Umbilical cord (tissue), 2 donors: Measurements from ENCODE around the gene STEAP1. TPM values are rescaled to one million over a fixed set of nuclear protein-coding genes. Genes with fewer than 3 reads are reported as not detected.
"Not testable (repeated sequence)": the region's sequence is repeated elsewhere in the genome, so short reads cannot be mapped to it uniquely, and the experiment has no call there.

ENCODE experiments used
- DNase-seq: peaks from one replicate; pipeline ENCODE4 v3.0.0-alpha.2; 2015; ENCODE audit warnings: low spot score
- total RNA-seq: library from RNA; depleted of rRNA; stranded (reverse); fragments of >200 nt; gene quantifications from one replicate; pipeline ENCODE4 v1.2.3, GENCODE V29; 2014; ENCODE audit warnings: low replicate concordance; ENCODE audit not compliant: insufficient read depth

The STEAP1 gene
- total RNA-seq, 1 donor from 2014 or later = 3.9 TPM

DNA sequence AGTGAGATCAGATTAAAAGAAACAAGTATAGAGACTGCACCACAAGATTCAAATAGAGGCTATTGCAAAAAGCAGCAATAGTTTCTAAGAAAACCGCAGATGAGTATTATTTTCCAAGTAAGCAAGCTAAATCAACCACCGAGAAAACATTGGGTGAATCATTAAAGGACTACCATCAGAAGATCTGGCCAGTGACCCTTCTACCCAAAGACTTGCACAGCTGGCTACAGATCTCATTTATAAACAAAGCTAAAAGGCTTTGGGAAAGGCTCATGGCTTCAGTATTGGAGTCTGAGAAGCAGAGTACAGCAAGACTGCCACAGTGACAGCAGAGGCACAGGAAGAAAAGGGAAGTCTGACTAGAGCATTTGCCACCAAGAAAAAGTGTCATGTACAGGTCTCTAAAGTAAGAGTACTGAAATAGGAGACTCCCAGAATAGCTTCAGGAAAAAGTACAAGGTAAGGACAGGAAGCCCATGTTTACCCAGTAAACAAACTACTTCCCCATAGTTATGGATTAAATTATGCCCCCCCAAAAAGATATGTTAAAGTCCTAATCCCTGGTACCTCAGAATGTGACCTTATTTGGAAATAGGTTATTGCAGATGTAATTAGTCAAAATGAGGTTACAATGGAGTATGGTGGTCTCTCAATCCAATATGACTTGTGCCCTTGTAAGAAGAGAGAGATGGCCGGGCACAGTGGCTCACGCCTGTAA lies 19.0 kb downstream of the STEAP1 start:
- no peak for DNase-seq

DNA sequence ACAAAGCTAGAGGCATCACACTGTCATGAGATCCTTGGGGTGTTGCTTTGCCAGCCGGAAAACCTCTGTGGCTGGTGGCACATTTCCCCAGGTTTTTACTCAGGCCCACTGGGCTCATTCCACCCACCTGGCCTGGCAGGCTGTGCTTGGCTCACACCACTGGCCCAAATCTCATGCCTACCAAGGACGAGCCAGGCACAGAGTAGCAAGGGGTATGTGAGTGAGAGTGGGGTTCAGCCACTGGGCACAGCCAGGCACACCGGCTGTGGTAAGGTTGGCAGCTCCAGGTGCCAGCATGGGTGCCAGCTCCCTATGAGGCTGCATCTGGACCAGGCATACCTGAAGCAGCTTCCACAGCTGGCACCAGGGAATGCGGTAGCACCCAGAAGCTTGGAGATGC lies 21.4 kb downstream of the STEAP1 start:
- no peak for DNase-seq

DNA sequence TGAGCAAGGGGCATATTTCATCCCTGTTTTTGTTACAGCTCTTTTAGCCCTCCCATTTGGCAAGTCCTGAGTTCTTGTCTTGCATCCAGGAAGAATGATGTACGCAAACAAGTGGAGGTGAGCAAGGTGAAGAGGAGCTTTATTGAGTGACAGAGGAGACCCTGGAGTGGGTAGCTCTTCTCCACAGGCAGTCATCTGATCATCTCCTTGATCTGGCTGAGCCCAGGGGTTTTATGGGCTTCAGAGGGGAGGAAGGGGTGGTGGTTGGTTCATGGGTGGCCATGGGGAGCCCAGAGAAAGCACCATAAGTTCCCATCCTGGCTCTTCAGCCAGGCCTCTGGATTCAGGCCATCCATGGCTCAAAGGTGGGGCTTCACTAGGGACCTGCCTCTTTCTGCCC lies 21.9 kb downstream of the STEAP1 start:
- no peak for DNase-seq

DNA sequence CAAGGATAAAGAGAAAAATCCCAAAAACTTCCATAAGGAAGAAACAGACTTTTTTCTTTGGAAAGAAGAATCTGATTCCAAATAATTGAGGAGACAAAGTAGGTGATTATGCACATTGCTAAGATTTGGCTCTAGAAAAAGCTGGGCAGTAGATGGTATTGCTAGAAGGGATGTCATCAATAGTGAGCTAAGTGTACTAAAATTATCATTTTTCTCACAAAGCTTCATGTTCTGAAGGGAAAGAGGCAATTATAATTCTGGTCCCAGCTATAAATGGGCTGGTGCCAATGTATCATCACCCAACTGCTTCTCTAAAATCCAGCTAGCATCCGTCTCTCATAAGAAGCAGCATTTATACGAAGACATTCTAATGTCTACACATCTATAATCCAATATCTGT lies 23.9 kb downstream of the STEAP1 start:
- no peak for DNase-seq

DNA sequence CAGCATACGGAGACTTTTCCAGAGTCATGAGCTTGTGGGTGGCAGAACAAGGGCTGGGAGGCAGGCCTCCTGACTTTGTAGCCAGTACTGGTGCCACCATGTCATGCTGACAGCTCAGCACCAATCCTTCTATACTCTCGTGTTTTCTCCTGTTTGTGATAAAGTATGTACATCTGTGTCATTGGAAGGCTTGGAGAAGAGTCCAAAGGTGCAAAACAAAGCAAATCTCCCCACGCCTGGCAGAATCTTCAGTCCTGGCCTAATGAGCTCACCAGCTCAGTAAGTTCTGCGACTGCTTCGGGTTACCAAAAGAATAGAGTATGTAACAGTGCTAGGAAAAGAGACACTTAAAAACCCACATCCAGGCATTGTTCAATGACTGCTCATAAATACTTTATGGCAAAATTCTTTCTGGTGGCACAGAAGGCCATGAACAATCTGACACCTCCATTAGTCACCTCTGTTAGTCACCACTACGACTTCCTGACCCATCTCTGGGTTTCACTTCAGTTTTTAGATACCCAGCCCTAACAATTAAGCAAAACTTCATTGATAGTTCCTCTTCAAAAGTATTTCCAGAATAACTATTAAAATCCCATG lies 24.5 kb downstream of the STEAP1 start:
- no peak for DNase-seq

DNA sequence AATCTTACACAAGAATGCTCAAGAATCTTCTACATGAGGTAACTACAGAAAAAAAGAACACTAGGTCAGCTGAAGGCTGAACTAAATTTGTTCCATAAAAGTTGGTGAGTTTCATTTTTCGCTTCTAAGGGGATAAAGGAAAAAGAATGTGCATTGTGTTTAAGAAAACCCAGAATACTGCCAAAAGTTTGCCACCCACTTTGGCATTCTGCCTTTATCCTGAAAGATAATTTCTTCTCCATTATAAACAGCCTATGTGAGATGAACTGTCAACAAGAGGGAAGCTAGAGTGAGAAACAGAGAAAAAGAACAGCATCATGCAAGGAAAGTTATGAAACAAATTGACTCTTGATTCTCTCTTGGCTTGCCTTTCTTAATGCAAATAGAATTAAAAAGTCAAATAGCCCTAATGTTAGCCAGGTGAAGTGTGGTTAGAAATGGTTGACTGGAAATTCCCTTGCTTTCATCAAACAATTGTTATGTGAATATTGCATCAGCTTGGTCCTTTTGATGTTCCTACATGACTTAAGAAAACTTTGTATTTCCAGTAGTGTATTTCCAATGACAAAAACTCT lies 25.8 kb downstream of the STEAP1 start:
- no peak for DNase-seq

DNA sequence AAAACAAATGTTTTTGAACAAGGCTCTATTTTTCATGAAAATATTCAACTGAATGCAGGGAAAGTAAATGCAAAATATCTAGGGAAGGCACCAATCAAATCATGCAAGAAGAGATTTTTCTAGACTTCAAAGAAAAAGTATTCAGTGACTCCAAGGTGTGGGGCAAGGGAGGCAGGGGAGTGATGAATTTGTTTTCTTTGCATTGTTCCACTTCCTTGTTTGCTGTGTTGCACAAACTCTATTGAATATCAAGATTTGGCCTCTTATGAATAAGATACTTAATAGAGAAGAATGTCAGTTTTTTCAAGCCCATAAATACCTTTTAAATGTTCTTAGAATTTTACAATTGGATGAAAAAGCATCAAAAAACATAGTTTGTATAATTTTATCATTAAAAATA lies 26.4 kb downstream of the STEAP1 start:
- no peak for DNase-seq

DNA sequence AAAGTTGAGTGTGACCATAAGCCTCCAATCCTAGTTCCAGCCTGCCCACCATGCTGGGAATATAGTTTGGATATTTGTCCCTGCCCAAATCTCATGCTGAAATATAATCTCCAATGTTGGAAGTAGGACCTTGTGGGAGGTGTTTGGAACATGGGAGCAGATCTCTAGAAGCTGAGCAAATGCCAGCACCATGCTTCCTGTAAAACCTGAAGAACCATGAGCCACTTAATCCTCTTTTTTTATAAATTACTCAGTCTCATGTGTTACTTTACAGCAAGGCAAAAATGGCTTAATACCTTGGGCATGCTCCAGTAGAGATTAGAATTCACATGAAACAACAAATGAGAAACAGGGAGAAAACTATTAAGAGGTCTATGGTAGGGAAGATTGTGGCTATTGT lies 27.2 kb downstream of the STEAP1 start:
- DNase-seq = no peak

DNA sequence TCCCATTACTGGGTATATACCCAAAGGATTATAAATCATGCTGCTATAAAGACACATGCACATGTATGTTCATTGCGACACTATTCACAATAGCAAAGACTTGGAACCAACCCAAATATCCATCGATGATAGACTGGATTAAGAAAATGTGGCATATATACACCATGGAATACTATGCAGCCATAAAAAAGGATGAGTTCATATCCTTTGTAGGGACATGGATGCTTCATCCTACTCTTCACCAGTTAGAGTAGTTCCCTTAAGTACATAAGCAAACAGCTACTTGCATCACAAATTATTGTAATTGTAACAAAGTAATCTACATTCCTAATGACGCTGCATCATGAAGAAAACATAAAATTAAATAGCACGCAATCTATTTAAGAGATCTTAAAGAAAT lies 32.0 kb downstream of the STEAP1 start:
- DNase-seq = not testable (repeated sequence)

DNA sequence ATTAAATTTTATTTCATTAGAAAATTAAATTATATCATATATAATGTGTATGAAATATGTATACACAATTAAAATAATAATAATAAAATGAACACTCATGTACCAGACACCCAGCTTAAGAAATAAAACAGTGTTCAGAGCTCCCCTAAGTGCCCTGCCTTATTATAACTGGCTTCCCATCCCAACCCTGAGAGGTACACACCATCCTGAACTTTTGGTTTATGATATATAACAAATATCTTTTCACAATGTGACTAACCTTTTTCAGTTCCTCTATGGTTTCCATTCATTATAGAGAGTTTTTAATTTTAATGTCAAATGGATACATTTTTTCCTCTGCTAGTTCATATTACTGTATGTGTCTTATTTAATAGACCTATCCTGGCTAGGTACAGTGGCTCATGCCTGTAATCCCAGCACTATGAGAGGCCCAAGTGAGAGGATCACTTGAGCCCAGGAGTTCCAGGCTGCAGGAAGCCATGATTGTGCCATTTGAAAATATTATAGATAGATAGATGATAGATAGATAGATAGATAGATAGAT lies 33.3 kb downstream of the STEAP1 start:
- no peak for DNase-seq

DNA sequence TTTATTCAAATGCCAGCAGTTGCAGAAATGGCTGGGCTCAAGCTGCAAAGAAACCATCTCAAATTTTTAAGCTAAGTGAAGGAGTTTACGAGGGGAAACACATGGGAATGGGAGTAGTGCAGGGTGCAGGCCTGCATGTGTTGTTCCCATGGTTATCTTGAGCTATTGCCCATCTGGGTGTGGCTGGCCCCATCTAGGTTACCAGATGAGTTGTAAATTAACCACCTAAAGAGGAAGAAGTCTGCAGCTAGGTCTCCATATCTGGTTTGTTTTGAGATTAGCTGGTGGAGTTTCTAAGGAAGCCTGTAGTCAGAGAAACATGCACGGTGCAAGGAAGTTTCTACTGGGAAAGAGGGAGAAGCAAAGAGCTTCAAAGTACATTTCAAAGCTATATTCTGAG lies 34.0 kb downstream of the STEAP1 start:
- DNase-seq = no peak

DNA sequence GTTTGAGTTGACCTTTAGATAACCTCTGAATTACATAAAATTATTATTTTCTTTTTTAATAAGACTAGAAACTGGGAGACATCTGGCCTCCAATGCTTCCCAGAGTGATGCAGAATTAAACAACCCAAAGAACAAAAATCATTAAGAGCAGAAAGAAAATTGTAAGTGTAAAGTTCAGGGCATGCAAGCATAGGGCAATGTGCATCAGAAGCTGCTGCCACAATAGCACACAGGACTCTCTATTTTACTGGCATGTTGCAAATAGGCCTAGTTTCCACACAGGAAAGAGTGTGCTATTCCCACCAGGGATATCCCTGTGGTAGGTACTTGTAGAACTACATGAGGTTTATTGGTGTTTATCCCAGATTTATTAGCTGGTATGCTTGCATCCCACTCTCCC lies 36.7 kb downstream of the STEAP1 start:
- DNase-seq = no peak

DNA sequence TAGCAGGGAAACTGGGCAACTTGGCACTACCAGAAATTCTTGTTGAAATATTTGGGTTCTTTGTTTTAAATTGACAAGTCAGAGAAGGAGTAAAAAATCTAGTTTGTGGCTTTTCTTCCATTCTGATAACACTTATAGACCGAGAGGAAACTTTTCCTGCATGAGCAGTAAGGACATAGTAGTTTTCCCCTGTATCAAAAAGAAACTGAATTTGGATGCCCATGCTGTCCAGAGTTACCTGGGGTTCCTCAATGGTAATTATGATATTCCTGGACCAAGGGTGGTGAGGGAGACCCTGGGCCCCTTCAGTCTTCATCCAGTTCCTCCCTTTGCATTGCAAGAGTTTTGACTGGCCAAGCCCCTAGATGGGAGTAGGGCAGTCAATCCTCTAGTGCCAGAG lies 37.4 kb downstream of the STEAP1 start:
- no peak for DNase-seq

DNA sequence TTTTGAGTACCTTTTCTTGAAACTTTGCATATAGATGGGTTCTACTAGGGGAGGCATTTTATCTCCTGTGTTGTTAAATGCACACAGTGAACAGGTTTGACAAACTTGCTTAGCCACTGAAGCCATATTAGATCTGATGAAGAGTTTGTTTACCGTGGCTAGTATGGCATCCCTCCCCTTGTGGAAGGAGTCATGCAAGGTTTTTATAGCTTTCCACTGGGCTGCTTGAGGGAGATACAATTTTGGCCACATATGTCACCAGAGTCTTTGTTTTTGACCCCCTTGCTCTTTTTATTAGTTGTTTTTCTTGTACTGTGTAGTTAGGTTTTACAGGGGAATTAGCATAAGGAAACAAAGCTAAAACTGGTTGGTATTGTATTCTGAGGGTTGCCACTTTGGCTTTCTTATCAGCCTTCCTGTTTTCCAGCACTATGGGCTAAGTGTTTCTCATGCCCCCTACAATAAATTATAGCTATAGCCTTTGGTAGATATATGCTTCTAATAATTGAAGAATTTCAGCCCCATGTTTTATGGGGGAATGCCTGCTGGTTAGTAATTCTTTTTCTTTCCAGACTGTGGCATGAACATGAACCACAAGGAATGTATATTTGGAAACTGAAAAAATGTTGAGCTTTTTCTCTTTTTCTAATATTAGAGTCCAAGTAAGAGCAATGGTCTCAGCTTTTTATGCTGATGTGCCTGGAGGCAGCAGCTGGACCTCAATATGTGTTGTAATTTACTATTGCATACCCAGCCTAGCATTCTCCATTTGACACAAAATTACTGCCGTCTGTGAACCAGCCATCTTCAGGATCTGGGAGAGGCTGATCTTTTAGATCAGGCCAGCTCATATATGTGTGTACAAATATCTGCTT lies 38.8 kb downstream of the STEAP1 start:
- no peak for DNase-seq

DNA sequence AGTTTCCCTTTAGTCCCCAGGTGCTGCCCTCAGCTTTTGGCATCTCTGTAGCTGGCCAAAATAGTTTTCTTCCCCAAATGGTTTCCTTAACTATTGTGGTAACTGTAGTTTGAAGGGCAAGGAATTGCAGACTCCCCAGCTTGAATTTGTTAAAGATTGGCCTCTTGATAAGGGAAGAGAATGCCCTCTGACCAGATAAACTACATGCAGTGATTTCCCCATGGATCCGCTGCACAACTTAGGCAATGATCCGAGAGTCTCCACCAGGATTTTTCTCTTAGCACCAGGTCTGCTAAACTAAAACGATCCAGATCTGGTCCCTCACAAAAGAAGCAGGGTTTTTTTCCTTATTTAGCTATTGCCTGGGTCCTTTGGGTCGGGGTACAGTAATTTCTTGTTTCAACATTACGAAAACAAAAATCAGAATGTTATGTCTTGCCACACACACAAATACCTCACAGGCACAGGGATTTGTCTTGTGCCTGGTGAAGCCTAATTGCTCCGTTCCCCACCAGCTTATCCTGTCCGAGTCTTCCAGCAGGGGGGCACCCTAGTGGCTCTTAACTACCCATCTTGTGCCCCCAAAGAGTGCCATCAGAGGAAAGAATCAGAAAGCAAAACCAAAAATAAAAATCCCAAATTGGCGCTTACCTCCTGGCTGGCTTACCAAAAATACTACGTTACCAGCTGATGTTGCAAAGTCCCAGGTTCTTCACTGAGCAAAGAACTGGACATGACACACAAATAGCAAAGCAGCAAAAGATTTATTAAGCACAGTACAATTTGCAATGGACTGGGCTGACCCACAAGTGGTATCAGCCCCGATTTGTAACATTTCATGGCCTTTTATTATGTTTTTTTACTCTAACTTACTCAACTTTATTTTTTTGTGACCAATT lies 40.9 kb downstream of the STEAP1 start:
- DNase-seq = no peak

DNA sequence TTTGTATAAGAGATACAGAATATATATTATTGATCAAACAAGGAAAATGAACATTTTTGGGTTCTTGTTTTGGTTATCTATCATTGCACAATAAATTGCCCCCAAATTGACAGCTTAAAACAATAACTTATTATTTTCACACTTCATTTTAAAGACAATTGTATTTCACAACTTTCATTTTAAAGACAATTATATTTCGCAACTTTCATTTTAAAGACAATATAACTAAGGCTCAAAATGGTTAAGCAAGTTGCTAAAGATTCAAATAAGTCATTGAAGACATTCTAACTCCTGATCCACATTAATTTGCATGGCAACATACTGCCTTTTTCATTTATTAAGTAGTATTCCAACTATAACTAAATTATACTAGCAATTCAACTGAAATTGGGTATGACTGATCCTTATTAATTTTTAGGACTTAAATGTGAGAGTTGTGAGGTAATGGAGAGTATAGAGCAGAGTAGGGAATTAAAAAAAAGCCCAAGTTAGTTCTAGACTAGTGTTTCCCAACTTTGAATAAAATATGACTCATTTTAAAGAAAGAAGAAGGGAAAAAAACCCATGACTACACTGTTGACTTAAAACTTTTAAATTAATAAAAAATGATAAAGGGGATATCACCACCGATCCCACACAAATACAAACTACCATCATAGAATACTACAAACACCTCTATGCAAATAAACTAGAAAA lies 47.4 kb downstream of the STEAP1 start:
- no peak for DNase-seq

DNA sequence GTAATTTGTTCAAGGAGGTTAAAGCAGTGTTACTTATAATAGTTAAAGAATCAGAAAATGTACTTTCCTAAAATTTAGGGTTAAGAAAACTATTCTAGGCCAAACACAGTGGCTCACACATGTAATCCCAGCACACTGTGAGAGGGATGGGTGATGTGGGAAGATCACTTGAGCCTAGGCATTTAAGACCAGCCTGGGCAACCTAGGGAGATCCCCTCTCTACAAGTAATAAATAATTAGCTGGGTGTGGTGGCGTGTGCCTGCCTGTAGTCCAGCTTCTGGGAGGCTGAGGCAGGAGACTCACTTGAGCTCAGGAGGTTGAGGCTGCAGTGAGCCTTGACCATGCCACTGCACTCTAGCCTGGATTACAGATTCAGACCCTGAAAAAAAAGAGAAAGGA lies 53.7 kb downstream of the STEAP1 start:
- no peak for DNase-seq

DNA sequence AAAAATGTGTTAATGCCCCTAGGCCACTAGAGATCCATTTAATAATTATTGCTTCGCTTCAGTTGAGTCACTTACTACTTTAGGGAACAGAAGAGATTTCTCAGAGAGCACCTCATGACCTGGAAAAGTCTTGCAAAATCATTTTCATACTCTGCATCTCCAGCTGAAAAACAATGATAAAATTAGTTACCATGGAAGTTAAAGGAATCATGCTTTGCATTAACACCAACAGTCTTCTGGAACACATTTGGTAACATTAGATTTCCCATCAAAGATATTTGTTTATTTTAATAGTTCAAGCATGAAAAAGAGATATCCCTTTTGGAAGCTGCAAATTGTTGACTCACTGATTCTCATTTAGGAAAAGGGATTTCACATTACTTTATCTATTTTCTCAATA lies 55.5 kb downstream of the STEAP1 start:
- no peak for DNase-seq

DNA sequence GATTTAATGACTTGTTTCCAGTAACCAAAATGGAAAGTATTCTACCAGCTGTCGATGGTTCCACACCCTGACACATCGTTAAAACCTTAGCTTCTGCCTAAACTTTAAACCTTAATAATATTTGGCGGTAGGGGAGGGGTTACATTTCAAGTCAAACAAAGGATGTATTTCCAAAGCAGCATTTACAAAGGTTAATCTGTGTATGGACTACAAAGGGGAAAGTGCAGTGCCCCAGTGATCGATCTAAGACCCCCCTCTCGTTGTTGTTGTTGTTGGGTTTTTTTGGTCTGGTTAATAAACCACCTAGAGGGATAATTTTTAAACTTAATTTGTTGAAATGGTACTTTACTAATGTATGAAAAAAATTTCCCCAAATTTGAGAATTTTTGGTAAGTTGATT lies 56.2 kb downstream of the STEAP1 start:
- no peak for DNase-seq

DNA sequence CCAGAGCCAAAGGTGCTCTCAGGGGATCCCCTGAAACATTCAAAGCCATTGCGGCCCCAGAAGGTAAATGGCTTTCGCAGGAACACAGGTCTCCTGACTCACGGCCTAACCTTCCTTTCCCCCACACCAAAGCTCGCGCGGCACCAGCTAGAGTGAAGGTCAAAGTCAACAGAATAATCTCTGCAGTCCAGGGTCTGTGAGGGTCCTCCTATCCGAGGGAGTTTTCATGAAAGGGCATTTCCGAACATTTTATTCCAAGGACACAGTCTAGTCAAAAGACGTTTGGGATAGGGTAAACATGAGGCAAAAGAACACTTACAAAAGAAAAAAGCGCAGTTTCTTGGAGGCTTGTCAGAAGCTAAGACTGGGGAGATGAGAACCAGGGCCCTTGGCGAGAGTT lies 56.7 kb downstream of the STEAP1 start:
- no peak for DNase-seq
